Measurements from ENCODE around the gene NFATC1. TPM values are rescaled to one million over a fixed set of nuclear protein-coding genes. Genes with fewer than 3 reads are reported as not detected.

NFATC1 gene
- total RNA-seq, 4 donors from 2014 or later: 14.0 to 22.4 (median 15.0) TPM

DNA sequence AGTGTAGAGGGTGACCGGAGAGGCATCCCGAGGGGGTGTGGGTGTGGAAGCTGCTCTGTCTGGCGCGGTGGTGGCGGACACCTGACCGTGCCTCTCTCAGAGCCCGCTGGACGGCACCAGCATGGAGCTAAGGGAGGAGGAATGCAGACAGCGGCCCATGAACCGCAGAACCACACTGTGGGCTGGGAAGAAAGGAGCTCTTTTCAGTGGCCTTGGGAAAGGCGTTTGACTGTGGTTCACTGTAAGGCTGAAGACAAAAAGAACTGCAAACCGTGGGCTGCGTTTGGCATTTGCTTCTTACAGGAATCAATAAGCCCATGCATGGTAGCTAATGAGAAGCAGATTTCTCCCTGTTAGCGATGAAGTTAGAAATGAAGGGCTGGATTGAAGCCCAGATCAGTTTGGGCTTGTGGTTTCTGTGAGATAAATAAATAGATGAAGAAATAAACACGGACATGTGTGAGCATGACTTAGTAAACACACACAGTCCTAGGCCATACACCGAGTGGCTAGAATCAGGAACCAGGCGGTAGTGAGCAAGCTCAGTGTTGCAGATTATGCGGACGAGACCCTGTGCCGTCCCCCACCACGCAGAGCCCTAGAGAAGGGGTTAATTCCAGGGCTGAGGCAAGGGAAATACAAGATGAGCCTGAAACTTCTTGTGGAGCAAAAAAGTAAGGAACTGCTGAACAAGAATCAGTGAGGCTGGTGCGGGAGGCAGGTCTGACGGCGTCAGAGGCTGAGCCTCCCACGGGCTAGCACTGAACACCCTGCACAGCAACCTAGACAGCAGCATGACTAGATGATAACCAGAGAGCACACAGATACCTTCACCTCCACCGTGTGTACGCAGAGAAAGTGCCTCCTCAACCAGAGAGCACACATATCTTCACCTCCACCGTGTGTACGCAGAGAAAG, 29.3 kb upstream of the NFATC1 start:
- no peak overlapping the region for H3K4me3 ChIP-seq (ENCODE audit: low read depth, poor library complexity, severe bottlenecking)
- no peak for TF ChIP-seq POLR2A (IDR thresholded peaks at IDR 0.05)
- TF ChIP-seq, protein P1, sequence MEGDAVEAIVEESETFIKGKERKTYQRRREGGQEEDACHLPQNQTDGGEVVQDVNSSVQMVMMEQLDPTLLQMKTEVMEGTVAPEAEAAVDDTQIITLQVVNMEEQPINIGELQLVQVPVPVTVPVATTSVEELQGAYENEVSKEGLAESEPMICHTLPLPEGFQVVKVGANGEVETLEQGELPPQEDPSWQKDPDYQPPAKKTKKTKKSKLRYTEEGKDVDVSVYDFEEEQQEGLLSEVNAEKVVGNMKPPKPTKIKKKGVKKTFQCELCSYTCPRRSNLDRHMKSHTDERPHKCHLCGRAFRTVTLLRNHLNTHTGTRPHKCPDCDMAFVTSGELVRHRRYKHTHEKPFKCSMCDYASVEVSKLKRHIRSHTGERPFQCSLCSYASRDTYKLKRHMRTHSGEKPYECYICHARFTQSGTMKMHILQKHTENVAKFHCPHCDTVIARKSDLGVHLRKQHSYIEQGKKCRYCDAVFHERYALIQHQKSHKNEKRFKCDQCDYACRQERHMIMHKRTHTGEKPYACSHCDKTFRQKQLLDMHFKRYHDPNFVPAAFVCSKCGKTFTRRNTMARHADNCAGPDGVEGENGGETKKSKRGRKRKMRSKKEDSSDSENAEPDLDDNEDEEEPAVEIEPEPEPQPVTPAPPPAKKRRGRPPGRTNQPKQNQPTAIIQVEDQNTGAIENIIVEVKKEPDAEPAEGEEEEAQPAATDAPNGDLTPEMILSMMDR (IDR thresholded peaks at IDR 0.05): no peak
- intact Hi-C loops (cut with DNase I; ENCODE audit: low total_unique reads): no loop called here
- WGBS, 2 donors: 63 to 66% methylated on average over 29 of the region's 29 CpGs
- DNase-seq (ENCODE audit: low spot score in 2 of 2): peak in 1 of 2 donors; percentile 80

DNA sequence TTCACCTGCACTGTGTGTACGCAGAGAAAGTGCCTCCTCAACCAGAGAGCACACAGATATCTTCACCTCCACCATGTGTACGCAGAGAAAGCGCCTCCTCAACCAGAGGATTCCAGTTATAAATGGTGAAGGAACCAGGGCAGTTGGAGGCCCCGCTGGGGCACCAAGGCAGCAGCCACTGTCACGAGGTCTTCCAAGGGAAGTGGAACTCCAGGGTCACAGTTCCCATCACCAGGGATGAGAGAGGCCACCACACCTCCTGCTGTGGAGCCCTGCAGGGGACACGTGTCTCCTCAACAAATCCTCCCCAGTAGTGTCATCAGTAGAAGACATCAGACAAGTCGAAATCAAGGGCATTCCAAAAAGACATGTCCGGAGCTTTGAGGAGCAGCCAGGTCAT, 28.2 kb upstream of the NFATC1 start:
- WGBS, 2 donors: 95 to 96% methylated on average over 8 of the region's 8 CpGs

GRCh38 chr18:79367989-79368388, 27.7 kb upstream of the NFATC1 start:
- TF ChIP-seq, protein P1 (IDR thresholded peaks at IDR 0.05): no peak
- no peak for TF ChIP-seq POLR2A (IDR thresholded peaks at IDR 0.05)
- WGBS, 2 donors: 90 to 91% methylated on average over 18 of the region's 18 CpGs
- intact Hi-C loops (cut with DNase I; ENCODE audit: low total_unique reads): no loop called here

More for the DNA sequence above, 28.2 kb upstream of the NFATC1 start:
- no peak for TF ChIP-seq POLR2A (IDR thresholded peaks at IDR 0.05)
- TF ChIP-seq, protein P1 (IDR thresholded peaks at IDR 0.05): no peak
- intact Hi-C loops (cut with DNase I; ENCODE audit: low total_unique reads): no loop called here
- no peak overlapping the region for H3K4me3 ChIP-seq (ENCODE audit: low read depth, poor library complexity, severe bottlenecking)
- DNase-seq (ENCODE audit: low spot score in 2 of 2): peak in 1 of 2 donors; percentile 57

GRCh38 chr18:79368681-79369080, 27.0 kb upstream of the NFATC1 start:
- DNase-seq (ENCODE audit: low spot score in 2 of 2): peak in 1 of 2 donors; percentile 80
- 86 to 90% methylated on average over 15 of the region's 15 CpGs for WGBS, 2 donors
- intact Hi-C loops (cut with DNase I; ENCODE audit: low total_unique reads): no loop called here
- TF ChIP-seq, protein P1 (IDR thresholded peaks at IDR 0.05): no peak
- no peak for TF ChIP-seq POLR2A (IDR thresholded peaks at IDR 0.05)
- no peak overlapping the region for H3K4me3 ChIP-seq (ENCODE audit: low read depth, poor library complexity, severe bottlenecking)

More at GRCh38 chr18:79367989-79368388, 27.7 kb upstream of the NFATC1 start:
- no peak overlapping the region for H3K4me3 ChIP-seq (ENCODE audit: low read depth, poor library complexity, severe bottlenecking)
- DNase-seq (ENCODE audit: low spot score in 2 of 2): peak in 1 of 2 donors; percentile 75

DNA sequence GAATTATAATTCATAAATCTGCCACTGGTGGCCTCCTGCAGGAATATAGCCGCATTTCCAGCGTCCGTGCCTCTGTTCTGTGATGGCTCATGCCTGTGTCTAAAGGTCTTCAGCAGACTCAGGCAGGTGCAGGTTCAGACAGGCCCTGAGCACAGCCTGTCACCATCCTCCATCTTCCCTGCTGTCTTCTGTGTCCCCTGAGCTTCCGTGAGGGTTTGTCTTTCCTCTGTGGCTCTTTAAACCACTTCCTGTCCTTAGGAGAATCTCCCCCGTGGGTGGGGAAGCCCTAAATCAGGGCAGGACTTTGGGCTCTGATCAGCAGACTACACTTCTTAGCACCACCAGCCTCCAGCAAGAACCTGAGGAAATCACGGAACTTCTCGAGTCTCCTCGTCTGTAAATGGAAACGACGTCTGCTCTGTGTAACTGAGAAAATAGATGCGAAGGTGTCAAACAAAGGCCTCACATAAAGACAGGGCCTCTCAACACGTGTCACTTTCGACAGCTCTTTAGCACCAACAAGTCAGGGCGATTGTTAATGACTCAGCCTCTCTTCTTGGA, 24.1 kb upstream of the NFATC1 start:
- H3K4me3 ChIP-seq (ENCODE audit: low read depth, poor library complexity, severe bottlenecking): no peak overlapping the region
- 80 to 85% methylated on average over 14 of the region's 14 CpGs for WGBS, 2 donors
- TF ChIP-seq POLR2A (IDR thresholded peaks at IDR 0.05): no peak
- TF ChIP-seq, protein P1 (IDR thresholded peaks at IDR 0.05): no peak
- DNase-seq (ENCODE audit: low spot score in 2 of 2): peak in 1 of 2 donors; percentile 68
- intact Hi-C loops (cut with DNase I; ENCODE audit: low total_unique reads): no loop called here
